Spleen (tissue), 13 donors: ENCODE measurements around the gene DMRT1. TPM values are rescaled to one million over a fixed set of nuclear protein-coding genes. Genes with fewer than 3 reads are reported as not detected.

Experiments
- DNase-seq: peaks from one replicate; pipeline ENCODE4 v3.0.0-alpha.2; 2020
- H3K27ac ChIP-seq, 8 donors: fragments of 200-600 bp; sonication (generic) in 7 of 8; 1 replicate in 4 of 8; 2 replicates in 4 of 8; pipeline versions ENCODE4 v1.5.0 to v1.8.0; 2016 to 2021; ENCODE audit warnings: inconsistent platforms in 4 of 8, mild to moderate bottlenecking in 4 of 8, moderate library complexity in 1 of 8
- H3K27me3 ChIP-seq, 7 donors: fragments of 200-600 bp; sonication (generic) in 6 of 7; replicated peaks in 1 of 7; 1 replicate in 4 of 7; 2 replicates in 3 of 7; pipeline versions ENCODE4 v1.5.0 to v1.8.0; 2016 to 2021; ENCODE audit warnings: inconsistent platforms in 3 of 7, mild to moderate bottlenecking in 1 of 7
- H3K36me3 ChIP-seq, 6 donors: fragments of 200-600 bp; sonication (generic) in 5 of 6; 1 replicate in 4 of 6; 2 replicates in 2 of 6; pipeline versions ENCODE4 v1.5.0 to v1.8.0; 2016 to 2021; ENCODE audit warnings: inconsistent platforms in 2 of 6
- H3K4me1 ChIP-seq, 6 donors: fragments of 200-600 bp; sonication (generic) in 5 of 6; 1 replicate in 3 of 6; 2 replicates in 3 of 6; pipeline versions ENCODE4 v1.5.0 to v1.8.0; 2016 to 2021; ENCODE audit warnings: inconsistent platforms in 3 of 6
- H3K4me3 ChIP-seq, 8 donors: fragments of 200-600 bp; sonication (generic) in 7 of 8; 1 replicate in 4 of 8; 2 replicates in 4 of 8; pipeline versions ENCODE4 v1.5.0 to v1.8.0; 2016 to 2021; ENCODE audit warnings: inconsistent platforms in 4 of 8, mild to moderate bottlenecking in 4 of 8, moderate library complexity in 2 of 8
- H3K9me3 ChIP-seq, 8 donors: fragments of 200-600 bp; sonication (generic) in 7 of 8; 1 replicate in 4 of 8; 2 replicates in 4 of 8; pipeline versions ENCODE4 v1.5.0 to v1.8.0; 2016 to 2021; ENCODE audit warnings: inconsistent platforms in 4 of 8
- POLR2A ChIP-seq, 3 donors: fragments of 450-650 bp; IDR thresholded peaks; one replicate each; pipeline ENCODE4 v1.5.1; 2017; ENCODE audit warnings: antibody characterized with exemption in 3 of 3, mild to moderate bottlenecking in 1 of 3
- POLR2AphosphoS5 ChIP-seq, 3 donors: sonication (generic); formaldehyde crosslinking; IDR thresholded peaks; one replicate each; pipeline ENCODE4 v1.5.1; 2017; ENCODE audit warnings: antibody characterized with exemption in 3 of 3
- WGBS, 5 donors: extraction: QIAGEN DNeasy Blood & Tissue Kit in 3 of 5; methylation state at CpG; one replicate each; pipeline versions ENCODE4 v1.1.5 to v1.1.7; 2013 to 2018; 5-methylcytosine and 5-hydroxymethylcytosine counted together
- intact Hi-C: fragments of 100-400 bp; cut with DNase I; formaldehyde crosslinking; loops from one replicate; pipeline ENCODE4 v1.15.0; 2023; ENCODE audit warnings: low total_unique reads
- long read RNA-seq, 2 donors: transcript quantifications; one replicate each; lab custom pipeline, GENCODE V29; 2026
- polyA plus RNA-seq, 3 donors: library from polyadenylated mRNA; stranded (reverse); fragments of 200-250 nt; gene quantifications; one replicate each; pipeline ENCODE4 v1.2.1, GENCODE V29; 2013
- total RNA-seq, 7 donors: library from RNA; depleted of rRNA in 3 of 7; stranded (reverse); fragments of >200 nt in 3 of 7; fragmentation: NEBNext Ultra II Directional in 4 of 7; extraction: Animal tissue kit (Norgen Biotek cat#: 25700) in 4 of 7; gene quantifications; one replicate each; pipeline versions ENCODE4 v1.1.0 to v1.2.1, GENCODE V29; 2016 to 2021
- TF ChIP-seq, protein P1 (sequence below), 11 experiments: fragments of 200-600 bp in 7 of 11; fragments of 450-650 bp in 4 of 11; sonication (generic) in 4 of 11; IDR thresholded peaks in 8 of 11; conservative IDR thresholded peaks in 3 of 11; 1 replicate in 7 of 11; 2 replicates in 4 of 11; pipeline versions ENCODE4 v1.4.0 to v1.8.0; 2016 to 2021; ENCODE audit warnings: antibody characterized with exemption in 11 of 11, inconsistent platforms in 4 of 11, mild to moderate bottlenecking in 1 of 11
- donor health status: healthy with polysubstance abuse.
- donor health status: DM: no; HTN: no; CAD: no; lungs with moderate emphysema.
- donor health status: DM: no; HTN: no; CAD: no.
- donor health status: Bipolar disorder and iron deficiency.
- donor health status: healthy.
- donor health status: DM: no; HTN: no; CAD: no.
- donor health status: DM: yes; HTN: yes; CAD: no.

The DMRT1 gene
- not detected for total RNA-seq
- polyA plus RNA-seq, result not detected
- long read RNA-seq, donor 1, result 0 reads
- long read RNA-seq, donor 2, result 0 reads

DNA sequence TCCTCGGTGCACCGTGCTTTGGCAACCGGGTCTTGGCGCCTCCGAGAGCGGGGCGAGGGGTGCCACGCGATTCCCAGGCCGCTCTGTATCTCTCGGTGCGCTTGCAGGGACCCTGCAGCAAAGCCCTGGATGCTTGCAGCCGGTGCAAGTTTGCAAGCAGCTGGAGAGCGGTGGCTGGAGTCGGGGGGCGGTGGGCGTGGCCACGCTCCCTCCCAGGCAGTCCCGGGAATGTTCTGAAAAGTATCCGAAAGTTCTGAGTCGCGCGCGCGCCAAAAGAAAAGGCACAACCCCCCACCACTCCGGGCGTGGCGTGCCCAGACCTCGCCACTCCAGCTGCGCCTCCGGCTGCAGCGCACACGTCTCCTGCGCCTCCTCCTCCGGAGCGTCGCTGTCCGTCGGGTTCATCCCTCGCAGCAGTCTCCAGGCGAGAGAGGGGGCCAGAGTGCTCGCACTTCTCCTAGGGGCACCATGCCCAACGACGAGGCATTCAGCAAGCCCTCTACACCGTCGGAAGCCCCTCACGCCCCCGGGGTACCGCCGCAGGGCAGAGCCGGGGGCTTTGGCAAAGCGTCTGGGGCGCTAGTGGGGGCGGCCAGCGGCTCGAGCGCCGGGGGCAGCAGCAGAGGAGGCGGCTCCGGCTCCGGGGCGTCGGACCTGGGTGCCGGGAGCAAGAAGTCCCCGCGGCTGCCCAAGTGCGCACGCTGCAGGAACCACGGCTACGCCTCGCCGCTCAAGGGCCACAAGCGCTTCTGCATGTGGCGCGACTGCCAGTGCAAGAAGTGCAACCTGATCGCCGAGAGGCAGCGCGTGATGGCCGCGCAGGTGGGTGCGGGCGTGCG lies at the start of gene DMRT1:
DMRT1 (plus strand) TSS at position 327 of the 839 bp plus-strand sequence; CDS start at position 469, 142 bp downstream.
- TF ChIP-seq, protein P1, sequence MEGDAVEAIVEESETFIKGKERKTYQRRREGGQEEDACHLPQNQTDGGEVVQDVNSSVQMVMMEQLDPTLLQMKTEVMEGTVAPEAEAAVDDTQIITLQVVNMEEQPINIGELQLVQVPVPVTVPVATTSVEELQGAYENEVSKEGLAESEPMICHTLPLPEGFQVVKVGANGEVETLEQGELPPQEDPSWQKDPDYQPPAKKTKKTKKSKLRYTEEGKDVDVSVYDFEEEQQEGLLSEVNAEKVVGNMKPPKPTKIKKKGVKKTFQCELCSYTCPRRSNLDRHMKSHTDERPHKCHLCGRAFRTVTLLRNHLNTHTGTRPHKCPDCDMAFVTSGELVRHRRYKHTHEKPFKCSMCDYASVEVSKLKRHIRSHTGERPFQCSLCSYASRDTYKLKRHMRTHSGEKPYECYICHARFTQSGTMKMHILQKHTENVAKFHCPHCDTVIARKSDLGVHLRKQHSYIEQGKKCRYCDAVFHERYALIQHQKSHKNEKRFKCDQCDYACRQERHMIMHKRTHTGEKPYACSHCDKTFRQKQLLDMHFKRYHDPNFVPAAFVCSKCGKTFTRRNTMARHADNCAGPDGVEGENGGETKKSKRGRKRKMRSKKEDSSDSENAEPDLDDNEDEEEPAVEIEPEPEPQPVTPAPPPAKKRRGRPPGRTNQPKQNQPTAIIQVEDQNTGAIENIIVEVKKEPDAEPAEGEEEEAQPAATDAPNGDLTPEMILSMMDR (IDR thresholded peaks at IDR 0.05 in 8 of 11, conservative IDR thresholded peaks at IDR 0.05 in 3 of 11), result peak in 1 of 11 experiments; percentile 13
- no peak for TF ChIP-seq POLR2AphosphoS5 (IDR thresholded peaks at IDR 0.05)
- Histone ChIP-seq H3K4me3 (peak within 1 kb of the TSS in 2 of 8 donors; percentile 10 to 44), H3K27me3 (peaks cover 3 to 97% (median 51%) of the 10 kb centered on the region in 7 donors), H3K27ac (no peak within 1 kb of the TSS), H3K4me1 (peaks cover 5 to 30% (median 20%) of the 10 kb centered on the region in 6 donors), H3K9me3 (no peaks in the 10 kb centered on the region), H3K36me3 (no peaks in the 10 kb centered on the region)
- DNase-seq, result peak; percentile 76
- intact Hi-C loops, result no loop called here
- 2 to 7% (median 4%) methylated on average over 22 to 84 of the region's 84 CpGs for WGBS, 5 donors

DNA sequence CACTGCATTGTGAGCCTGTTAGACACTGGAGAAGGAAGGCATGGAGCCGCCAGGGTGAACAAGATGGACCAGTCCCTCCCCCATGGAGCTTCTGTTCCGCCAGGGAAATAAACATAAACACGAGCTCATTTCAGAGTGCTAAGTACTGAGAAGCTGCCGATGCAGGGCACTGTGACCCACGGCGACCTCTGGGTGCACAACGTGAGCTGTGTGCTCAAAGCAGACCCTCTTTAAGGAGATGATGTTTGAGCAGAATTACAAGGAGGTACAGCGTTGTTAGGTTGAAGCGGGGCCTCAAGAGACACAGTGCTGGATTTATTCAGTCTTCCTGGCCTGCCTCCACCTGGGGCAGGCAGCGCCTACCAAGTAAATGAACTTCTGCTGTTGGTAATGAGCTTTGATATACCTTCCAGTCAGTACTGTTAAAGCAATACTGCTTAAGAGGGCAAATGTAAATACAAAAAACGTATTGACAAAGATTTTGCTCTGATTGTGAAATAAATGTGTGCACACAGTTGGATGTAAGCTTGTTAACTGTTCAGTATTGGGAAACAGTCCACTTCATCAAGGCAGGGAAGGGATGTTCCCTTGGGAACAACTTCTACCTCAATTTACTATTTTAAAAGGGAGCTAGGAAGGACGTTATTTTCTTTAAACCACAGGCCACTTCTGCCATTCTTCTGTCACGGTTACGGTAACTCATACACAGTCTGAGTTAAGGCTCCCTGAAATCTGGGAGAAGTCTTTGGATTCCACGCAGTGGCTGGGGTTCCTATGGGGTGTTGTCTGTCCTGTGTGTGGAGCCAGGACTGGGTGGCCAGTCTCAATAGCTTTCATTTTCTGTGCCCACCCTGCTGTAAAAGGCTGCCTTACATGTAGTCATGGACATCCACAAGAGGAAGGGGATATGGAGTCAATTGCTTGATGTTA lies 48.9 kb upstream of the DMRT1 start:
- Histone ChIP-seq H3K27me3 (peaks cover 0 to 4% (median 0%) of the 10 kb centered on the region in 7 donors), H3K4me3 (no peak overlapping the region), H3K4me1 (no peaks in the 10 kb centered on the region), H3K27ac (no peak overlapping the region), H3K36me3 (no peaks in the 10 kb centered on the region), H3K9me3 (no peaks in the 10 kb centered on the region)
- intact Hi-C loops, result no loop called here
- no peak for TF ChIP-seq POLR2AphosphoS5 (IDR thresholded peaks at IDR 0.05)
- TF ChIP-seq, protein P1 (IDR thresholded peaks at IDR 0.05 in 8 of 11, conservative IDR thresholded peaks at IDR 0.05 in 3 of 11), result no peak
- DNase-seq, result no peak
- WGBS, 5 donors, result 77 to 85% (median 78%) methylated on average over 15 of the region's 15 CpGs

DNA sequence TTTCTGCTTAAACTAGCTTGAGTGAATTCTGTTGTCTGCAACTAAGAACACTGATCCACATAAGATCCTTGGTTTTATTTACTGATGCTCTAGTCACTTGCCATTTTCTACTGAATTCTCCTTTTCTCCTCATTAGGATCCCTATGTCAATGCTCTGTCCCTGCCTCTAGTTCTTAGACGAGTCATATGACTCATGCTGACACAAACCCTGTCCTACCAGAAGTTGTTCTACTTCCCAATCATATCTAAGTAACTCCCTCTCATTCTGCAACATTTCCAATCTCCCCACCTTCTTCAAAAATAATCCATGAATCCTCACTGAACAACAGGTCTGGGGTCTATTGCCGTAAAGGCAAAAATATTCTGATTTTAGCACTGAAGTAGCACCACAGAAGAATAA lies 47.1 kb upstream of the DMRT1 start:
- H3K4me3 ChIP-seq, result no peak overlapping the region
- WGBS, 5 donors, result 82 to 95% (median 88%) methylated on average over 2 of the region's 2 CpGs
- TF ChIP-seq POLR2A (IDR thresholded peaks at IDR 0.05), result no peak
- TF ChIP-seq, protein P1 (IDR thresholded peaks at IDR 0.05 in 8 of 11, conservative IDR thresholded peaks at IDR 0.05 in 3 of 11), result no peak
- TF ChIP-seq POLR2AphosphoS5 (IDR thresholded peaks at IDR 0.05), result no peak
- DNase-seq, result no peak
- H3K9me3 ChIP-seq, result no peaks in the 10 kb centered on the region
- no peaks in the 10 kb centered on the region for H3K4me1 ChIP-seq
- intact Hi-C loops, result no loop called here
- peaks cover 0 to 4% (median 0%) of the 10 kb centered on the region in 7 donors for H3K27me3 ChIP-seq
- H3K36me3 ChIP-seq, result no peaks in the 10 kb centered on the region
- H3K27ac ChIP-seq, result no peak overlapping the region
